Fibroblast of the aortic adventitia (primary cell): ENCODE measurements around the gene DCTN3. TPM values are rescaled to one million over a fixed set of nuclear protein-coding genes. Genes with fewer than 3 reads are reported as not detected.
A peak's percentile ranks its signal among the peaks of the same experiment; 100 is the strongest.

Experiments
- DNase-seq: peaks from one replicate; pipeline ENCODE4 v3.0.0-alpha.2; 2010; ENCODE audit warnings: low read depth
- H3K4me3 ChIP-seq: 2 replicates; pipeline ENCODE4 v1.5.1; 2011; ENCODE audit warnings: low read depth, mild to moderate bottlenecking, control low read depth, low read length, moderate library complexity
- total RNA-seq: library from RNA; depleted of rRNA; stranded (reverse); fragments of >200 nt; gene quantifications from 2 replicates; pipeline ENCODE4 v1.2.3, GENCODE V29; 2012; ENCODE audit warnings: low replicate concordance
- TF ChIP-seq, protein P1 (sequence below): IDR thresholded peaks from 2 replicates; pipeline ENCODE4 v1.5.1; 2011; ENCODE audit warnings: mild to moderate bottlenecking, low read length, control low read depth, inconsistent platforms; ENCODE audit not compliant: insufficient read depth

Gene DCTN3
- total RNA-seq, 1 donor: 88.1 TPM

DNA sequence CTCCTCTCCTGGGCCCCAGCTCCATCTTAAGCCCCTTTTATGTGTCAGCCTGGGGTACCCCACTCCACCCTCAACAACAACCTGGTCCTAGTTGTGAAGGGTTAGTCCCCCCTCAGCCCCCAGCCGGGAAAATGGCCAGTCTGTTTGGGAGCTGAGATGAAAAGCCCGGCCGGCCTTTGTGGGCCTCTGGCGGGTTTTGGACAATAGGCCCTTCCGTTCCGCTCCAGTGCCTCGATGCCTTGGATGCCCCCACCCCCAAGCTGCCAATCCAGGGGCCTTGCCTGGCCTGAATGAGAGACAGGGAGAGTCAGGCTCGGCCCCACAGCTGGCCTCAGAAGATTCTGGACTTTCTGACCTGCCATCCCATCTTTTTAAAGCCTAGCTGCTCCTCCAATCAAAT, 39.9 kb downstream of the DCTN3 start:
- no peak for DNase-seq
- TF ChIP-seq, protein P1, sequence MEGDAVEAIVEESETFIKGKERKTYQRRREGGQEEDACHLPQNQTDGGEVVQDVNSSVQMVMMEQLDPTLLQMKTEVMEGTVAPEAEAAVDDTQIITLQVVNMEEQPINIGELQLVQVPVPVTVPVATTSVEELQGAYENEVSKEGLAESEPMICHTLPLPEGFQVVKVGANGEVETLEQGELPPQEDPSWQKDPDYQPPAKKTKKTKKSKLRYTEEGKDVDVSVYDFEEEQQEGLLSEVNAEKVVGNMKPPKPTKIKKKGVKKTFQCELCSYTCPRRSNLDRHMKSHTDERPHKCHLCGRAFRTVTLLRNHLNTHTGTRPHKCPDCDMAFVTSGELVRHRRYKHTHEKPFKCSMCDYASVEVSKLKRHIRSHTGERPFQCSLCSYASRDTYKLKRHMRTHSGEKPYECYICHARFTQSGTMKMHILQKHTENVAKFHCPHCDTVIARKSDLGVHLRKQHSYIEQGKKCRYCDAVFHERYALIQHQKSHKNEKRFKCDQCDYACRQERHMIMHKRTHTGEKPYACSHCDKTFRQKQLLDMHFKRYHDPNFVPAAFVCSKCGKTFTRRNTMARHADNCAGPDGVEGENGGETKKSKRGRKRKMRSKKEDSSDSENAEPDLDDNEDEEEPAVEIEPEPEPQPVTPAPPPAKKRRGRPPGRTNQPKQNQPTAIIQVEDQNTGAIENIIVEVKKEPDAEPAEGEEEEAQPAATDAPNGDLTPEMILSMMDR: no peak
- no peak overlapping the region for H3K4me3 ChIP-seq

DNA sequence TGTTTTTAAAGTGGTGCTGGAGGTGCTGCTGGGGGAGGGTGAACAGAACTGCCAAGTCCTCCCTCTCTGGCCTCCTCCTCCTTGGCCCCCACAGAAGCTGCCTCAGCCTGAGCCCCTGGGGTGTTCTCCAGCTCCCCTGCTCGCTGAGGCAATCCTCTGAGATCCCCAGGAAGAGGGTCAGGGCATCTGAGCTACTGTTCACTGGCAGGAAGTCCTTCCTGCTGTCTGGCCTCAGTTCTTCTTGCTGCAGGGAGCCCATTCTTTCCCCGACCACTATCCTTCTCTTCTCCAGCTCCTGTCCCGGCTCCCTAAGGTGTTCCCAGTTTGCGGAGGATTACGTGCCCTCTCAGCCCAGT, 40.5 kb downstream of the DCTN3 start:
- TF ChIP-seq, protein P1: no peak
- H3K4me3 ChIP-seq: no peak overlapping the region
- no peak for DNase-seq

DNA sequence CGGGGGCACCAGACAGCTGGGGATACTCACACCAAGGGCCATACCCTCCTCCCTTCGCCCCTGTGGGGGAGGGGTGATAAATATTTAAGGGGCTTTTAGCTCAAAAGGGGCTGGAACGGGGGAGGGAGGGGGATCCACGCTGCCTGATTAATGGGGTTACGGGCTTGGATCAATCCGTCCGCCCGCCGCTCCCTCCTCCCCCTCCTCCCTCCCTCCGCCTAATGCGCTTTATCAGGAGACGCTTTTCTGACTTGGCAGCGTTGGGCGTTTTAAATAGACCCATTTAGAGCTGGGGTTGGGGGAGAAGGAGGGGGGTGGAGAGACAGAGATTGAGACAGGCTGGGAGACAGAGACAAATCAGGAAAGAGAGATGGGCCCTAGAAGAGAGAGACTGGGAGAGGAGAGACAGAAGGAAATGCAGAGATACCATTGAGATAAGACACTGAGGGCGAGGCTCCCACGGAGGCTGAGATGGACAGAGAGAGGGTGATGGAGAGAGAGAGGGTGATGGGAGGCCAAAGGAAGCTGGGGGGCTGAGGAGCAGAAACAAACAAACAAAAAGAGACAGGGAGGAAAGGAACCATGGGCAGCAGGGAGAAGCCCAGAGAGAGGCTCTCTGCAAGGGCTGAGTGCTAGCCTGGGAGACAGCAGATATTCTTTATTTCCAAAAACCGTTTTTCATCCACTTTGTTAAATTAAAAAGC, 41.0 kb downstream of the DCTN3 start:
- DNase-seq: no peak
- no peak overlapping the region for H3K4me3 ChIP-seq

DNA sequence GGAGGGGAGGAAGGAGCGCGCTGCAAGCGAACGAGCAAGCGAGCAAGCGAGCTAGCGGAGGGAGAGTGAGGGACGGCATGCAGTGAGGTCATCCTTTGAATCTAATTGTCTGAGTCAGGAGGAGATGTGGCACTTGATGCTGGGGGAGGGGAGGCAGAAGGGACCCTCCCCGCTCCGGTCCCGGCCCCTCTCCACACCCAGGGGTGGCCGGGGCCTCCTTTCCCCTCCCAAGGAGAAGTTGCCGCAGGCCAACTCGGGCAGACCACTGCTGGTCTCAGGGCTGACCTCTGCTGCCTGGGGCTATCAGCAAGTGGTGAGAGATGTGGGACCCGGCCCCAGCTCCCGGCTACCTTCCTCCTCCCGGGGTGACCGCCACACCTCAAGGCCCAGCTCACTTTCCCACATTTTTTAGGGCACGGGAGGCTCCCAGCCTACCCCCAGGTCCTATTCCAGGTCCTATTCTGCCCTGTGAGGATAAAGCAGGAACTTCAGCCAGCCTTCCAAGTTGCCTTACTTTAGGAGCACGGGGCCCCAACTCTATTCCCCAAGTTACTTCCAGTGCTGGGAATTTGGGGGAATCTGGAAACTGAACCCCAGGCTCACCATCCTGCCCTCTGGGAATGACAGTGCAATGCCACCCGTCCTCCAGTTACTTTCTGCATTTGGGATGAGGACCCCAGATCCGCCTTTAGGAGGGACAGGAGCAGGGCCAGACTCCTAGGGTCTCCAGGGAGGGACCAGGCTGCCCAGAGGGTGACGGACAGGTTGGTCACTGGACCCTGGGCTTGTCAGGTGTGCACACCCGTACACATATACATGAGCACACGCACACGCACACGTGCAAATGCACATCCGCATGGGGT, 41.8 kb downstream of the DCTN3 start:
- TF ChIP-seq, protein P1: no peak
- DNase-seq: peak; percentile 23
- H3K4me3 ChIP-seq: no peak overlapping the region

More for the DNA sequence above, 41.0 kb downstream of the DCTN3 start:
- TF ChIP-seq, protein P1: no peak

DNA sequence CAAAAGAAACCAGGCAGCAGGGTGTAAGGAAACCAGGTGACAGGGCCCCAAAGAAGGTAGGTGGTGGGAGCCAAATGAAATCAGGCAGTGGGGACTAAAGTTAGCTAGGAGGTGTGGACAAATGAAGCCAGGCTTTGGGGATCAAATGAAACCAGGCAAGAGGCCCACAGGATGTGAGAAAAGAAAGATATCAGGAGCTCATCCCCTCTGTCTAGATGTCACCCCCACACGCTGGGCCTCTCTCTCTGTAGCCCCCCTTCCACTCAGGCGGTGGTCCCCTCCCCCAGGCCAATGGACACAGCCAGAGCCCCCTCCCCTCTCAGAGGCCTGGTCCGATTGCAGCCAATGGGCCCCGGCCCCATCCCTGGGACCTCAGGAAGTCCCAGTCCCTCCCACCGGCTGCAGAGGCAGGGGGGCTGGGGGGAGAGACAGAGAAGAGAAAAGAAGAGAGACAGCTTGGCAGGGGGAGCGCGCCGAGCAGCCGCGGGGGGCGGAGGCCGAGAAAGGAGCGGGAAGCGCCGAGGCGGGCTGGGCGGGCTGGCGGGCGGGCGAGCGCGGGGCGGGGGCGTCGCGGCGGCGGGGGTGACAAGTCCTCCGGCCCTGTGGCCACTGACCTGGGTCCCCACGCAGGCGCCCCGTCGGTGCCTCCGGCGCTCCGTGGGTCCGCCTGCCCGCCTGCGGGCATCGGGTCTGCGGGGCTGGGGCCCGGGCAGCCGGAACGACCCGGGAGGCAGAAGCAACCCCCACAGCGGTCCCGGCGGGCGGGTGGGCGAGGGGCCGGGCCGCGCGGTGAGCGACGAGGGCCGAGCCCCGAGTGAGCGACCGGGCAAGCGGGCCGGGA, 42.7 kb downstream of the DCTN3 start:
- H3K4me3 ChIP-seq: no peak overlapping the region
- TF ChIP-seq, protein P1: no peak
- DNase-seq: no peak

DNA sequence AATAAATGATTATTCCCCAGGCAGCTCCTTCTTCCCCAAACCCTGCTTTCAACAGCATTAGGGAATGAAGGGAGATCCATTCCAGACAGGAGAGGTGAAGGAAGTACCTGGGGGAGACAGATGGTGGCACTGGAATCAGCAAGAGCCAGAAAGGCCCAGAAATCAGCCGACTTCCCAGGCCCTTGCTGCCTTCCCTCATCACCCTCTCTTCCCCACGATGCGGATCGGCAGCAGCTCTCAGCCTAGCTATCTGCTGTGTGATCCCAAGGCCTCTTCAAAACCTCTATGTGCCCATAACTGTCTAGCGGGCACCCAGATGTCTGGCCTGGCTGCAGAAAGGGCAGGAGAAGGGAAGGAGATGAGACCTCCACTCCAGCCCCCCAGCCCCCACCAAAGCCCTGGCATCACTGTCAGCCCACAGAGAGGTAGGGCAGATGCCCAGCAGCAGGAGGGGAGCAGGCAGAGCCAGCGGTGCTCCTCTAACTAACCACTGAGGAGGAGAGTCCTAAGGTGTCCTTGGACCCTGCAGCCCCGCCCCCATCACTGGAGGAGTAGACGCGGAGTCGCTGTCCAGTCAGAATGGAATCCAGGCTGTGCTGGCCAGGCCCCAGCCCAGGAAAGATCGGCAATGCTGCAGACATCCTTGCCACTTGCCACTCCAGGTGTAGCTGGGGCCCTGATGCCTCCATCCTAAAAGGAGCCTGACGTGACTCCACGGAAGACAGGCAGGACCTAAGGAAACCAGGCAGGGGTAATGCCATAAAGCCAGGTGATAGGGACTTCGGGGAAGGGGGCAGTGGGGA, 43.5 kb downstream of the DCTN3 start:
- TF ChIP-seq, protein P1: no peak

More for the DNA sequence above, 43.5 kb downstream of the DCTN3 start:
- no peak overlapping the region for H3K4me3 ChIP-seq
- no peak for DNase-seq
